H1 (cell line): ENCODE measurements around the gene GBP5. TPM values are rescaled to one million over a fixed set of nuclear protein-coding genes. Genes with fewer than 3 reads are reported as not detected.

Source experiments
- CTCF ChIA-PET: fragments of 300-600 bp; sonication (Branson Sonifier 250); formaldehyde crosslinking; loops from one replicate; lab custom pipeline; 2021; ENCODE audit not compliant: partially characterized antibody; lab: Charles Lee
- POLR2A ChIA-PET: fragments of 300-600 bp; sonication (Branson Sonifier 250); formaldehyde crosslinking; loops from one replicate; lab custom pipeline; 2021; ENCODE audit warnings: inconsistent platforms; ENCODE audit not compliant: partially characterized antibody; lab: Charles Lee
- DNase-seq, 2 experiments: peaks; one replicate each; pipeline versions ENCODE4 v3.0.0 to v3.0.0-alpha.2; 2010 to 2022; ENCODE audit warnings: low spot score in 2 of 2, low read depth in 1 of 2, mixed read lengths in 1 of 2
- FAIRE-seq: peaks from 2 replicates; lab custom pipeline; 2011; peaks lifted over from hg19 to GRCh38; lab: Jason Lieb, UNC
- H2AFZ ChIP-seq: 2 replicates; pipeline ENCODE4 v1.8.1; 2012; ENCODE audit warnings: low read length, inconsistent platforms
- H2AK5ac ChIP-seq: 2 replicates; pipeline ENCODE4 v1.6.1; 2013; ENCODE audit warnings: low read depth, low read length
- H2BK120ac ChIP-seq: replicated peaks from 2 replicates; pipeline ENCODE3; 2013; ENCODE audit warnings: low read depth, low read length, inconsistent platforms
- H2BK12ac ChIP-seq: 2 replicates; pipeline ENCODE4 v1.6.1; 2013; ENCODE audit warnings: low read depth, low read length
- H2BK15ac ChIP-seq: 2 replicates; pipeline ENCODE4 v1.6.1; 2013; ENCODE audit warnings: low read length
- H2BK20ac ChIP-seq: 2 replicates; pipeline ENCODE4 v1.6.1; 2013; ENCODE audit warnings: low read length
- H2BK5ac ChIP-seq: 2 replicates; pipeline ENCODE4 v1.6.1; 2013; ENCODE audit warnings: low read depth, low read length
- H3K14ac ChIP-seq: 2 replicates; pipeline ENCODE4 v1.6.1; 2013; ENCODE audit warnings: inconsistent platforms; ENCODE audit not compliant: insufficient read length
- H3K18ac ChIP-seq: 2 replicates; pipeline ENCODE4 v1.6.1; 2013; ENCODE audit warnings: low read length; ENCODE audit errors: extremely low read depth
- H3K23ac ChIP-seq: 2 replicates; pipeline ENCODE4 v1.6.1; 2013; ENCODE audit warnings: inconsistent platforms; ENCODE audit not compliant: insufficient read length
- H3K23me2 ChIP-seq: 2 replicates; pipeline ENCODE4 v1.6.1; 2013; ENCODE audit warnings: low read depth, low read length
- H3K27ac ChIP-seq: 2 replicates; pipeline ENCODE4 v1.6.1; 2011; ENCODE audit warnings: low read depth, low read length, inconsistent platforms
- H3K27me3 ChIP-seq, 4 experiments: replicated peaks in 1 of 4; 1 replicate in 1 of 4; 2 replicates in 3 of 4; pipeline versions ENCODE4 v1.6.1 to v1.8.1; 2011 to 2013; ENCODE audit warnings: low read length in 3 of 4, mild to moderate bottlenecking in 3 of 4, inconsistent platforms in 2 of 4, mixed read lengths in 2 of 4, moderate library complexity in 1 of 4; ENCODE audit not compliant: control insufficient read depth in 3 of 4, insufficient read depth in 3 of 4; ENCODE audit errors: extremely low read depth in 1 of 4
- H3K36me3 ChIP-seq, 4 experiments: 2 replicates each; pipeline versions ENCODE4 v1.6.1 to v1.8.1; 2011 to 2013; ENCODE audit warnings: mild to moderate bottlenecking in 4 of 4, low read length in 3 of 4, moderate library complexity in 2 of 4, control low read depth in 1 of 4, inconsistent platforms in 1 of 4; ENCODE audit not compliant: insufficient read depth in 4 of 4, control insufficient read depth in 2 of 4
- H3K4ac ChIP-seq: replicated peaks from 2 replicates; pipeline ENCODE3; 2013; ENCODE audit warnings: low read length, low read depth, mixed read lengths, inconsistent platforms; ENCODE audit not compliant: insufficient read length
- H3K4me1 ChIP-seq, 4 experiments: replicated peaks in 1 of 4; 1 replicate in 1 of 4; 2 replicates in 3 of 4; pipeline versions ENCODE4 v1.6.1 to v1.8.1; 2011 to 2013; ENCODE audit warnings: low read length in 3 of 4, inconsistent platforms in 2 of 4, mixed read lengths in 1 of 4; ENCODE audit not compliant: insufficient read depth in 4 of 4, control insufficient read depth in 3 of 4
- H3K4me2 ChIP-seq, 2 experiments: 2 replicates each; pipeline versions ENCODE4 v1.6.1 to v1.8.1; 2011 to 2013; ENCODE audit warnings: low read depth in 2 of 2, low read length in 2 of 2, control low read depth in 1 of 2, inconsistent platforms in 1 of 2, mild to moderate bottlenecking in 1 of 2; ENCODE audit not compliant: insufficient read depth in 1 of 2
- H3K4me3 ChIP-seq, 4 experiments: fragments of 200-600, 300-600 bp in 1 of 4; sonication (generic), shearing (Covaris generic), sonication (Bioruptor Twin) in 1 of 4; 2 replicates each; pipeline versions ENCODE4 v1.5.1 to v1.8.1; 2011 to 2016; ENCODE audit warnings: low read length in 4 of 4, low read depth in 3 of 4, control low read depth in 2 of 4, inconsistent platforms in 2 of 4, mild to moderate bottlenecking in 2 of 4, mixed read lengths in 1 of 4, moderate library complexity in 1 of 4; ENCODE audit not compliant: insufficient read depth in 2 of 4; ENCODE audit errors: extremely low read depth in 1 of 4
- H3K56ac ChIP-seq: replicated peaks from 2 replicates; pipeline ENCODE3; 2013; ENCODE audit warnings: low read depth, mild to moderate bottlenecking, mixed read lengths, low read length, inconsistent platforms; ENCODE audit not compliant: insufficient read length
- H3K79me1 ChIP-seq: 2 replicates; pipeline ENCODE4 v1.6.1; 2013; ENCODE audit warnings: low read depth, low read length, control low read depth
- H3K79me2 ChIP-seq, 2 experiments: 2 replicates each; pipeline versions ENCODE4 v1.6.1 to v1.8.1; 2012 to 2013; ENCODE audit warnings: low read length in 2 of 2, mild to moderate bottlenecking in 2 of 2, inconsistent platforms in 1 of 2; ENCODE audit not compliant: insufficient read depth in 2 of 2, control insufficient read depth in 1 of 2
- H3K9ac ChIP-seq, 4 experiments: replicated peaks in 1 of 4; 1 replicate in 1 of 4; 2 replicates in 3 of 4; pipeline versions ENCODE4 v1.6.1 to v1.8.1; 2011 to 2013; ENCODE audit warnings: low read depth in 3 of 4, low read length in 3 of 4, control low read depth in 2 of 4, mild to moderate bottlenecking in 2 of 4, moderate library complexity in 2 of 4, inconsistent platforms in 1 of 4; ENCODE audit errors: extremely low read depth in 1 of 4
- H3K9me3 ChIP-seq, 2 experiments: 2 replicates each; pipeline versions ENCODE4 v1.6.1 to v1.8.1; 2012 to 2013; ENCODE audit warnings: mild to moderate bottlenecking in 2 of 2, moderate library complexity in 2 of 2, control low read depth in 1 of 2, inconsistent platforms in 1 of 2, low read depth in 1 of 2, low read length in 1 of 2, mixed read lengths in 1 of 2; ENCODE audit not compliant: insufficient read depth in 2 of 2
- H4K20me1 ChIP-seq, 2 experiments: replicated peaks in 1 of 2; 2 replicates each; pipeline versions ENCODE3 to v1.8.1; 2011 to 2013; ENCODE audit warnings: inconsistent platforms in 2 of 2, low read length in 2 of 2, mild to moderate bottlenecking in 1 of 2; ENCODE audit not compliant: insufficient read depth in 2 of 2, control insufficient read depth in 1 of 2
- H4K5ac ChIP-seq: 2 replicates; pipeline ENCODE4 v1.6.1; 2013; ENCODE audit warnings: low read length, low read depth, mixed read lengths, inconsistent platforms; ENCODE audit not compliant: insufficient read length
- H4K8ac ChIP-seq: 2 replicates; pipeline ENCODE4 v1.8.0; 2013; ENCODE audit warnings: mild to moderate bottlenecking, moderate library complexity, low read length, inconsistent platforms; ENCODE audit not compliant: insufficient read depth; ENCODE audit errors: extremely low read depth
- H4K91ac ChIP-seq: replicated peaks from 2 replicates; pipeline ENCODE3; 2013; ENCODE audit warnings: low read length, mixed read lengths, inconsistent platforms; ENCODE audit not compliant: insufficient read length
- ATF3 ChIP-seq: IDR thresholded peaks from 2 replicates; pipeline ENCODE4 v1.6.1; 2011; ENCODE audit warnings: low read depth, mild to moderate bottlenecking, low read length; ENCODE audit not compliant: insufficient read depth
- CBX5 ChIP-seq: fragments of 300-800, 300-1000 bp; sonication (generic); IDR thresholded peaks from 2 replicates; pipeline ENCODE4 v1.7.1; 2016; ENCODE audit warnings: antibody characterized with exemption, low read length, low read depth
- CHD1 ChIP-seq: IDR thresholded peaks from 2 replicates; pipeline ENCODE4 v1.6.1; 2012; ENCODE audit warnings: low read depth, low read length, improper control_type of control experiment
- EGR1 ChIP-seq: IDR thresholded peaks from 2 replicates; pipeline ENCODE4 v1.6.1; 2011; ENCODE audit warnings: low read depth, low read length, borderline replicate concordance
- GTF2F1 ChIP-seq: IDR thresholded peaks from 2 replicates; pipeline ENCODE4 v1.6.1; 2012; ENCODE audit warnings: low read depth, low read length, improper control_type of control experiment, borderline replicate concordance
- HDAC6 ChIP-seq: IDR thresholded peaks from one replicate; pipeline ENCODE4 v1.7.1; 2012; ENCODE audit warnings: low read depth, mild to moderate bottlenecking, inconsistent platforms, low read length, moderate library complexity
- JUND ChIP-seq: IDR thresholded peaks from 2 replicates; pipeline ENCODE4 v1.6.1; 2011; ENCODE audit warnings: mild to moderate bottlenecking, improper control_type of control experiment, low read length
- KDM4A ChIP-seq: IDR thresholded peaks from one replicate; pipeline ENCODE4 v1.7.1; 2012; ENCODE audit warnings: low read depth, mild to moderate bottlenecking, moderate library complexity, low read length, inconsistent platforms; ENCODE audit not compliant: severe bottlenecking
- POLR2A ChIP-seq, 2 experiments: IDR thresholded peaks; 1 replicate in 1 of 2; 2 replicates in 1 of 2; pipeline ENCODE4 v1.6.1; 2011; ENCODE audit warnings: low read depth in 2 of 2, low read length in 2 of 2, mild to moderate bottlenecking in 2 of 2; ENCODE audit errors: control extremely low read depth in 1 of 2
- POU5F1 ChIP-seq: IDR thresholded peaks from 2 replicates; pipeline ENCODE4 v1.6.1; 2011; ENCODE audit warnings: low read depth, mild to moderate bottlenecking, low read length, moderate library complexity
- RAD21 ChIP-seq, 2 experiments: IDR thresholded peaks in 1 of 2; conservative IDR thresholded peaks in 1 of 2; 2 replicates each; pipeline ENCODE4 v1.6.1; 2011; ENCODE audit warnings: low read depth in 2 of 2, low read length in 2 of 2, improper control_type of control experiment in 1 of 2, inconsistent platforms in 1 of 2, mild to moderate bottlenecking in 1 of 2, moderate library complexity in 1 of 2
- TCF12 ChIP-seq: IDR thresholded peaks from 2 replicates; pipeline ENCODE4 v1.6.1; 2011; ENCODE audit warnings: low read depth, mild to moderate bottlenecking, low read length
- WGBS, 2 experiments: shearing (Covaris generic) in 1 of 2; methylation state at CpG; one replicate each; pipeline versions ENCODE4 v1.1.6 to v1.1.7; 2013 to 2015; ENCODE audit warnings: low lambda C conversion rate in 2 of 2, mixed read lengths in 2 of 2, inconsistent platforms in 1 of 2, low coverage in 1 of 2, missing lambda C conversion rate in 1 of 2; ENCODE audit not compliant: insufficient replicate concordance in 2 of 2, insufficient coverage in 1 of 2, insufficient read length in 1 of 2; ENCODE audit errors: extremely low coverage in 1 of 2, missing lambda C conversion rate in 1 of 2; 5-methylcytosine and 5-hydroxymethylcytosine counted together
- polyA plus RNA-seq, 7 experiments: library from polyadenylated mRNA; depleted of rRNA in 3 of 7; stranded (reverse) in 5 of 7; unstranded in 2 of 7; fragments of >200 nt in 5 of 7; fragments of 200-250 nt in 2 of 7; gene quantifications; 1 replicate in 5 of 7; 2 replicates in 1 of 7; 4 replicates in 1 of 7; pipeline versions ENCODE4 v1.2.1 to v1.2.3, GENCODE V29; 2011 to 2013; ENCODE audit warnings: missing spikeins in 2 of 7, mixed read lengths in 2 of 7
- total RNA-seq: library from RNA; stranded (reverse); fragmentation: NEBNext Ultra II Directional; extraction: Animal tissue kit (Norgen Biotek cat#: 25700); gene quantifications from 2 replicates; pipeline ENCODE4 v1.2.1, GENCODE V29; 2021
- TF ChIP-seq, protein P1 (sequence below): IDR thresholded peaks from 2 replicates; pipeline ENCODE4 v1.6.1; 2012; ENCODE audit warnings: inconsistent platforms

Gene GBP5
- total and polyA plus RNA-seq, 2 of the 8 experiments (the other 6 are each of a cell fraction or from before 2014, with no cell fraction given): not detected

GRCh38 chr1:89286549-89287180 lies 14.0 kb upstream of the GBP5 start:
- H3K9ac ChIP-seq: no peak overlapping the region
- H3K14ac ChIP-seq: no peak overlapping the region
- H3K56ac ChIP-seq: no peak overlapping the region
- no peak overlapping the region for H4K91ac ChIP-seq
- H2BK12ac ChIP-seq: no peak overlapping the region
- FAIRE-seq (no peak), DNase-seq (no peak)
- no peak overlapping the region for H4K8ac ChIP-seq
- H2AK5ac ChIP-seq: no peak overlapping the region
- H3K18ac ChIP-seq: no peak overlapping the region
- no peak overlapping the region for H3K23ac ChIP-seq
- no peak overlapping the region for H3K4me3 ChIP-seq
- no peak overlapping the region for H2AFZ ChIP-seq
- ChIA-PET POLR2A (no interaction called here), CTCF (no interaction called here)
- no peaks in the 10 kb centered on the region for H4K20me1 ChIP-seq
- no peak overlapping the region for H2BK5ac ChIP-seq
- no peak overlapping the region for H3K27ac ChIP-seq
- H3K9me3 ChIP-seq: 0 out of 4 replicates have a peak, but pooled peaks cover 0 to 3% of the 10 kb centered on the region in 2 experiments
- H2BK120ac ChIP-seq: no peak overlapping the region
- H3K4me1 ChIP-seq: no peaks in the 10 kb centered on the region
- no peaks in the 10 kb centered on the region for H3K36me3 ChIP-seq
- H3K27me3 ChIP-seq: peaks cover 0 to 1% (median 0%) of the 10 kb centered on the region in 4 experiments; a peak in 1 of 7 replicates
- H3K4me2 ChIP-seq: no peak overlapping the region
- H3K79me2 ChIP-seq: no peaks in the 10 kb centered on the region
- no peak overlapping the region for H2BK20ac ChIP-seq
- H3K79me1 ChIP-seq: no peaks in the 10 kb centered on the region
- WGBS, 2 experiments: 86% methylated on average over 3 of the region's 3 CpGs; no CpG with 5 or more reads in 1 of the 2 experiments
- H3K4ac ChIP-seq: no peak overlapping the region
- no peak overlapping the region for H2BK15ac ChIP-seq
- H3K23me2 ChIP-seq: no peaks in the 10 kb centered on the region
- H4K5ac ChIP-seq: no peak overlapping the region
- TF ChIP-seq EGR1 (no peak), HDAC6 (no peak), ATF3 (no peak), JUND (no peak), POLR2A (IDR thresholded peaks at IDR 0.05; ENCODE audit: control extremely low read depth in 1 of 2, low read depth in 2 of 2, low read length in 2 of 2) (no peak), CHD1 (no peak), TCF12 (no peak), RAD21 (IDR thresholded peaks at IDR 0.05 in 1 of 2, conservative IDR thresholded peaks at IDR 0.05 in 1 of 2; ENCODE audit: low read depth in 2 of 2, low read length in 2 of 2) (no peak), POU5F1 (no peak), GTF2F1 (no peak), KDM4A (no peak), CBX5 (no peak)
- TF ChIP-seq, protein P1, sequence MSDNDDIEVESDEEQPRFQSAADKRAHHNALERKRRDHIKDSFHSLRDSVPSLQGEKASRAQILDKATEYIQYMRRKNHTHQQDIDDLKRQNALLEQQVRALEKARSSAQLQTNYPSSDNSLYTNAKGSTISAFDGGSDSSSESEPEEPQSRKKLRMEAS: no peak
